Panc1 (cell line): ENCODE data around the gene ANKRD61.

Source experiments
- CTCF ChIP-seq: fragments of 450-650 bp; IDR thresholded peaks from 2 replicates; pipeline ENCODE4 v1.5.1; 2017; ENCODE audit warnings: mild to moderate bottlenecking
- POLR2AphosphoS5 ChIP-seq: IDR thresholded peaks from 2 replicates; pipeline ENCODE4 v1.6.1; 2012; ENCODE audit warnings: mild to moderate bottlenecking, low read depth, low read length, moderate library complexity

- peak; percentile 88 for TF ChIP-seq POLR2AphosphoS5
- no peak for TF ChIP-seq CTCF
Observed at GRCh38 chr7:6008668-6009611, 22.2 kb upstream of the ANKRD61 start, which contains the start of the genes AIMP2 and PMS2.
